Stimulated activated CD4-positive, alpha-beta T cell treated with anti-CD3 and anti-CD28 coated beads, TNF-alpha, amount 100 ng/mL, for 48 hours (primary cell): ENCODE results near the gene TCF21.
"Not testable (repeated sequence)": the region's sequence is repeated elsewhere in the genome, so short reads cannot be mapped to it uniquely, and the experiment has no call there.

Experiments used
- DNase-seq, 3 donors: peaks; one replicate each; pipeline ENCODE4 v3.0.0-alpha.2; 2020; ENCODE audit warnings: low read depth in 3 of 3

The TCF21 gene

DNA sequence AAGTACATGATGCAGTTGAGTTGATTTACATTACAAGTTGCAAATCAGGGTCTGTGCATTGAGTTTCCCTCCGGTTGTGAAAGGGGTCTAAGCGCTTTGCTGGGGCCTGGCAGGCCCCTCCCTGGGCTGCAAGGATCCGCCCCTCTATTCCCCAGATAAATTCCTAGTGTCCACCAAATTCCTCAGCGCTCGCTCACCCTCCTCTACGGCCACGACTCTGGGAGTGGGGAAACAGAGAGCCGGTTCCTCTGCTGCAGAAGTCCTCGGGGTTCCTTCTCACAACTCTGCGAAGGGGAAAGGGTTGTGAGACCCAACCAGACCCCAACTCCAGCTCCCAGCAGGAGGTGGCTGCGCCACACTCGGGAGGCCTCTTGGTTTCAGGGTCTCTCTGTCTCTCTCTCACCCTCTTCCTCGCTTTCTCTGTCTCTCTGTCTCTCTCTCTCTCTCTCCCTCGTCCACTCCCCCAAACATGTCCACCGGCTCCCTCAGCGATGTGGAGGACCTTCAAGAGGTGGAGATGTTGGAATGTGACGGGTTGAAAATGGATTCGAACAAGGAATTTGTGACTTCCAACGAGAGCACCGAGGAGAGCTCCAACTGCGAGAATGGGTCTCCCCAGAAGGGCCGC lies at the start of gene TCF21:
Gene TCF21 (plus strand): TSS at position 185 of the 628 bp plus-strand sequence. CDS start 285 bp downstream, at position 470.
- DNase-seq: no peak

DNA sequence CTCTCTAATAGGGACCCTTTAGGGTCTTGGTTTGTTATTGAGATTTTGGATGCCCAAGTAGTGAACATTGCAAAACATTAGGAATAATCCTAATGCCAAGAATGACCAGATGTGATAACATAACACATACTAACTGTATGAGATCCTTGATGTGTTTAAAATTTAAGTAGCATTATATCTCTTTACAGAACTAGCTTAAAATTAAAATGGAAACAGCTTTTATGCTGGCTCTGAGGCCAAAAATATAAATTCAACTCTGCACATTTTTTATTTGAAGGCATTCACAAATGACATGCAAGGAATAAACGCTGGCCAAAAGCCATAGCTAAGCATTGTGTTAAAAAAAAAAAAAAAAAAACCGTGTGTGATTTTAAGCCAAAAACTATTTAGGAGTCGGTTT lies 47.7 kb upstream of the TCF21 start:
- DNase-seq: no peak

DNA sequence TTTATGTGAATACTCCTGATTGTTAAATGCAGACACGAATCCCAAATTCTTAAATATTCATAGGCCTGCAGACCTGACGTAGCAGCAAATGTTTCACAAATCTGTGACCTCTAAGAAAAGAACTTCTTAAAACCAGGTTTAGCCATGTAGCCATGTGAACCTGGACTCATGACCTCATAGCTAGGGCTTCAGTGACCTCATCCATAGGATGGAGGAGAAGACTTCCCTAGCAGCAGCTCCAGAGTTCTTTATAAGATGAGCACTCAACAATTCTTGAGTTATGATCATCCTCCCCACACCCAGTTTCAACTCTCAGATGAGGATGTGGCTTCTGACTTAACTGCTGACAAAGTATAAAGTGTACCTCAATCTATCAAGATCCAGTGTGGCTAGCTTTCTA lies 45.8 kb upstream of the TCF21 start:
- DNase-seq: no peak

DNA sequence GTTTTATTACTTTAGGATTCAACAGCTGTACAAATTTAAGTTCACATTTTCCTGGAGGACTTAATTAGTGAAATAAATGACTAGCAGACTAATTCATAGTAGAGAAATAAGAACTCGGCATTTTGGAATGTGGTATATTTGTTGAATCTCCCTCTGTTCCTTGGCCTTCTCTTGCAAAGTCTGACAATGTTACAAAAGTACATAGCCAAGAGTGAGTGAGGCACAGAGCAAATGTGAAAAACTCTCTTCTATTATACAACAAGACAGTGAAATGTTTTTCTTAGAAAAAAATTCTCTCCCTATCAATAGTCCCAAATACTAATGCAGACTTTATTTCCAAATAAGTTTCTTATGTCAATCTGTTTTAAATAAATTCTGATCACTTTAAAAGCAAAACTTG lies 44.2 kb upstream of the TCF21 start:
- no peak for DNase-seq

DNA sequence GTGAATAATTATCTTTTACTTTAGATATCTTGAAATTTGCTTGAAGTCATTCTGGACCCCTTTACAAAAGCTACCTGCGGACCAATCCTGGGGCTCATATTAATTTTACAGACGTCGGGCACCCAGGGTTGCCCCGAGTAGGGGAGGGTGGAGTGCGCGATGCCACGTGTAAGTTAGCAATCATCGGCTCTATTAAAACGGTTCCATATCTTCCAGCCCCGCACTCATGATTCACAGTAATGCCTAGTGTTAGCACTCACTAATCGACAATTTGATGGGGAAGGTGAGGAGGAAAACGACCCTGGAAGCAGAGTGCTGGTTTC lies 34.9 kb upstream of the TCF21 start:
- DNase-seq: no peak

DNA sequence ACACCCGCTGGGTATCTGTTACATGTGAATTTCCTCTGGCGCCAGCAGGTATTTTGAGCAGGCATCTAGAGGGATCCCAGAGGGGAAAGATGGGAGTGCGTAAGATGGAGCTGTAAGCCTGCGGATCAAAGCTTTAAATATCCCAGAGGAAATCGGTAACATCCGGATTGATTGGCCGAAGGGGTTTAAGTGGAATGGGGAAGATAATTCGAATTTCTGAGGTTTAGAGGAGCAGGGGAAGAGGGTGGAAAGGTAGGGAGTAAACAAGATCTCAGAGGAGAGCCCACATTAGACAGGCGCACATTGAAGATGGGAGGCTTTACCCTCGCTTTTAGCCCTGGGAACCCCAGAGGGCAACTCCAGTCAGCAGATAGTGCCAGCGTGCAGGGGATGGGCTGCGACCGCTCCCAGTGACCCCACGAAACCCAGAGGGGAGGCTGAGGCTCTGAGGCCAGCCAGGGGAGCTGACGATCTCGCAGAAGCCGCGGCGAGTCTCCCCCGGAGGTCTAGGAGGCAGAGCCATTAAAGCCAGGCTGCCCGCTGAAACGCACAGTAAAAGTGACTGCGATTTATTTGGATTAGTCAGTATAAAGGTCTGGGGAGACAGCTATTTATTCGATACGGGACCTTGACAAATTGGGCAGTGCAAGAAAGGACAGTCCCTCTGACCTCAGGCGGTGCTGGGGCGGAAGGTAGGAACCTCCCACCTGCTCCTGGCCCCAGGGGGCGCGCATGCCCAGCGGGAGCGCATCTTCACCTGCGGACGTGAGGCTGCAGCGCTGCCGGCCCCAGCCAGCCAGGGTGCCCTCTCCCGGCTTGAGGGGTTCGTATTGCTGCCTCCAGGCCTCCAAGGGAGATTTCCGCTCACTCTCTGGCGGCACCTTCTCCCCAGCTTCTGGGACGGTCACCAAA lies 34.3 kb upstream of the TCF21 start:
- DNase-seq: no peak

DNA sequence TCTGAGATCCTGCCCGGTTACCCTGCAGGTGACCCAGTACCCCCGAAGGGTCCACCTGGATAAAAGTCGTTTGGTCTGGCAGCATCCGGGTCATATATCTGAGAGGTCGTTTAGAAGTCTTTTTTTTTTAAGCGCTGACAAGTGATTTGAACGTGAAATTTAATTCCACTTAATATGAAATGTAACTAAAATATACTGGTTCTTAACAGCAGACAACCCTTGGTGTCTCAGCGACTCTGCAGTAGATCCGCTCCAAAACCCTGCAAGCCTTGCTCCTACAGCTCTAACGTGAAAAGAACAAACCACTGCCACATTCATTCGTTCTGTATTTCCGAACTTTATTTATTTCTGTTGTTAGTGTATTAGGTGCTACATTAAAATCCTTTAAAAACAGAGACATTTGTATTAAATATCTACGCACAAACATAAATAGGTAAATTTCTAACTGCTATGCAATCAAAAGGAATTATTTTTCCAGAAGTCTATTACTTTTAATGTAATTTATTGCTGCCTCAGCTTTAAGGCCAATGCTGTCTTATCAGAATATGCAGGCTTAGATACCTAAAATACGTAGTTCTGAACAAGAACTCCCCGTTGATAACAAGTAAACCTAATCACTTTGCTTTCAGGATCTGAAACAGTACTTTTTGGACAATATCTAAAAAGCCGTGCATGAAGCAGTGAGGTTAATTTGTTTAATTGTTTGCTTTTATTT lies 33.5 kb upstream of the TCF21 start:
- no peak for DNase-seq

DNA sequence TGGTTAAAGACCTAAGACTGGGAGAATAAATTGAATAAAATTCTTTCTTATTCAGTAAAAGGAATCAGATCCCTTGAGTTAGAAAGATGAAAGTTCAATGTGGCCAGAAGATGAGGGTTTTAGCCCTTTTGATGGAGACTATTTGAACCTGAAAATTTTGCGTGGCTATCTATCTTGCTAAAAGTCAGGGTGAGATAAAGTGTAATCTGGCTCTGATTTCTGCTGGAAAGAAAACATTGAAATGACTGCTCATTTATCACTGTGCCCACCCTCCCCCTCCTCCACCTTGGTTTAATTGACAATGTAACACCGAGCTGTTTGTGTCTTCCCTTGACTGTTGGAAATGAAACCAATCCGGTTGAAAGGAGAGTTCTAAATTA lies 32.9 kb upstream of the TCF21 start:
- DNase-seq: no peak

DNA sequence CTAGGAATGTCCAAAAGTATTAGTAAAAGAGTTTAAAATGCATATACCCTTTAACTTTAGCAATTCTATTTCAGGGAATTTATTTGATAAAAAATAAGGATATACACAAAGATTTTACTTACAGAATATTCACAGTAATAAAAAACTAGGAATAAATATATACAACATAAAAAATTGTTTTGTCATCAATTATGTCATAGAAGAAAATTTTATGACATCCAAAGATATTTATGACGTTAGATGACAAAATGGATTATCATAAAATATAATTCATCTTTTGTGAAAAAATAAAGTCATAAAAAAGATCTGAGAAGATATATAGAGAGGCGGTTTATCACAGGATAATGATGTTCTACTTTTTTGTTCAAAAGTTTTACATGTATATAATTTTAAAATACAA lies 32.0 kb upstream of the TCF21 start:
- DNase-seq: no peak

DNA sequence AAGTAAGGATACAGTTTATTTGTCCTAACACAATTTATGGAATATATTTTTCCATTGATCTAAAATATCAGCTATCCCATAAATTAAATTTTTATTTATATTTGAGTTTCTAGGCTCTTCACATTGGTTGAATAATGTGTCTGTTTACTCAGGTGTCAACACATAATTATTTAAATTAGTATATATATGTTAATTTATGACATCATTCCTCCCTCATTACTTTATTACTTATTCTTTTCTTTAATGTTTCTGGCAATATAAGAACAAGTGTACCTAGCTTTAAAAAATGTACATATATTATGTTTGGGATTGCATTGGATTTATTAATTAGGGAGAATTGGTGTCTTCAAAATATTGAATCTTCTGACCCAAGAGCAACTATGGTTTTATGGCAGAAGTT lies 31.2 kb upstream of the TCF21 start:
- DNase-seq: no peak

DNA sequence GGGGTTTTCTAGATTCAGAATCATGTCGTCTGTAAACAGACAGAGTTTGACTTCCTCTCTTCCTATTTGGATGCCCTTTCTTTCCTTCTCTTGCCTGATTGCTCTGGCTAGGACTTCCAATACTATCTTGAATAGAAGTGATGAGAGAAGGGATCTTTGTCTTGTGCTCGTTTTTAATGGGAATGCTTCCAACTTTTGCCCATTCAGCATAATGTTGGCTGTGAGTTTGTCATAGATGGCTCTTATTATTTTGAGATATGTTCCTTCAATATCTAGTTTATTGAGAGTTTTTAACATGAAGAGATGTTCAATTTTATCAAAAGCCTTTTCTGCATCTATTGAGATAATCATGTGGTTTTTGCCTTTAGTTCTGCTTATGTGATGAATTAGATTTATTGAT lies 27.6 kb upstream of the TCF21 start:
- DNase-seq: not testable (repeated sequence)

DNA sequence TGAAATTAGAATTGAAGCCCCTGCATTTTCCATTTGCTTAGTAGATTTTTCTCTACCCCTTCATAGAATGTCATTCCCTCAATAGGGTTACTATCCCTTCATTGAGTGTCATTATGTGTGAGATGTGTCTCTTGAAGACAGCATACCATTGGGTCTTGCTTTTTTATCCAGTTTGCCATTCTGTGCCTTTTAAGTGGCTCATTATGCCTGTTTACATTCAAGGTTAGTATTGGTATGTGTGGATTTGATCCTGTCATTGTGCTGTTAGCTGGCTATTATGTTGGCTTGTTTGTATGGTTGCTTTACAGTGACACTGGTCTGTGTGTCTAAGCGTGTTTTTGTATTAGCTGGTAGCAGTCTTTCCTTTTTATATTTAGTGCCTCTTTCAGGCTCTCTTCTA lies 25.7 kb upstream of the TCF21 start:
- no peak for DNase-seq

DNA sequence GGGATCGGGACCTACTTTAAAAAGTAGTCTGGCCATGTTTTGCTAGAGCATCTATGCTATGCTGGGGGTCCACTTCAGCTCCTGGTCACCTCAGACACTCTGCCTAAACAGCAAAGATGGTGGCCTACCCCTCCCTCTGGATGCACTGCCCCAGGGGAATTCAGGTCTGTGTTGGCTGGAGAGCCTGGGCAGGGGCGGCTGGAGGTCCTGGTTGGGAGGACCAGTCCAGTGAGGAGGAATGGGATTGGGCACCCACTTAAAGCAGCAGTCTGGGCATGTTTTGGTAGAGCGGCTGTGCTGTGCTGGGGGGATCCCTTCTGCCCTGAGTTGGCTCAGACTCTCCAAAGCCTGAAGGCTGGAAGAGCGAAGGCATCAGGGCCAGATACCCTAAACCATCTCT lies 23.2 kb upstream of the TCF21 start:
- DNase-seq: no peak

DNA sequence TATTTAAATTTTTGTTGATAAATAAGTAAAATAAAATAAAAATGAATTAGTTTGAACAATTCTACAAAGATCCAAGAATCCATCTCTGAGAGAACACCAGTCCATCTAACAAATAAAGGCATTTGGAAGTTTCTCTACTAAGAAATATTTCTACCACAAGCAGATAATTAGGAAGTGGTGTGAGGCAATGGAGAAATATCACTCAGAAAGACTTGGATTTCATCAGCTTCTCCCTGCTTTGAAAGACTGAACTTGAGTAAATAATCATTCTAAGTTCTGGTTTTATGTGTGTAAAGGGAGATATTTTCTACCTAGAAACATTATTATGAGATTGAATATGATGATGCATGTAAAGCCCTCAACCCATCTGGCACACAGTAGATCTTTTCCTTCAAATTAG lies 17.8 kb upstream of the TCF21 start:
- no peak for DNase-seq

DNA sequence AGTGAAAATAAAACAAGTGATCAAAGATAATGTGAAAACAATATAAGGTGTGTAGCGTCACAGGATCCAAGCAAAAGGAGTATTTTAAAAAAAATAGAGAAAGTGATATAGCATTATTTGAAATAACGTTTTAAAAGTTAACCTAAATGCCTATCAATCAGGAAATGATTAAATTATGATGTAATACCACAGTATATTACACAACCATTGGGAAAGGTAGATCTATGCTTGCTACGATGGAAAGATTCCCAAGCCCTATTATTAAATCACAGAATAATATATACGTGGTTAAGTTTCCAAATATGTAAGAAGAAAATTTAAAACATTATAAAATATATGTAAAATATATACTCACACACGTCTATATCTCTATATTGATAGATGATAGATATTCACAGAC lies 15.4 kb upstream of the TCF21 start:
- DNase-seq: no peak

DNA sequence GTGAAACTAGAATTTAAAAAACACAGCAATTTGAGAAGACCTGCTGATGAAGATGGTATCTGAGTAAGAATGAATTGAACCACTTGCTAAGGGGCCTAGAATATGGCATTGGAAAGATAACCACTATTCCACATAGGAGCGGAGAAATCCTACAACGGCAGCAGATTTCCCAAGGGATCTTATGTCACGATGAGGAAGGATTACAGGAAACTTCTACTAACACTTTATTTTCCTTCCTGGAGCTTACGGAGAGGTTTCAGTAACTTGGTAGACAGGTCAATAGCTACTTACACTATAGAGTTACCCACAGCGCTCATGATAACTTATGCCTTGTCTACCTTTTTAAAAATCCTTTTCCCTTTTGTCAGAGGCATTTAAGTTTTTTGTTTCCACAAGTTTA lies 11.8 kb upstream of the TCF21 start:
- no peak for DNase-seq

DNA sequence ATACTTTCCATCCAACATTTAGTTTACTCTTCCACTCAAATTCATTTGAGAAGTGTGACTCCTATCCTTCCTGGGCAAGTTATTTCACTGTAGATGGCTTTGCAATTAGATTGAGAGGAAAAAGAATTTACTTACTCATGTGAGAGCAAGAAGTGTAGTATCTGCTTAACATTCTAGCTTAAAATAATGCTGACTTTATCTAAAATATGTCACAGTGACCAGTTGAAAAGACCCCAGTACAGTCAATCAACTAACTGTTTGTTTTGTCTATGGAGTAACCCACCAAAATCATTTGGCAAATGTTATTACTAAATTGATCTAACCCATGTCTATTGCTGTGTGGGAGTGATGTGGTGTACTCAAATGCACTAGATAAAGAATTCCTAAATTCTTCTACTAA lies 8.9 kb upstream of the TCF21 start:
- no peak for DNase-seq

DNA sequence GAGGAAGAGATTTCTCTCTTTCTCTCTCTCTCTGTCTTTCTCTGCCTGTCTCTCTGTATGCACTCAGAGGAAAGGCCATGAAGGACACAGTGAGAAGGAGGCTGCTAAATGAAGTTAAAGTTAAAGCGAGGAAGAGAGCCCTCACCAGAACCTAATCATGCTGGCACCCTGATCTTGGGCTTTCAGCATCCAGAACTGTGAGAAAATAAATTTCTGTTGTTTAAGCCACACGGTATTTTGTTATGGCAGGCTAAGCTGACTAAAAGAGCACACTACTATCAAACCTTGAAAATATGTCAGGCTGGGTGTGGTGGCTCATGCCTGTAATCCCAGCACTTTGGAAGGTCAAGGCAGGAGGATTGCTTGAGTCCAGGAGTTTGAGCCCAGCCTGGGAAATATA lies 8.0 kb upstream of the TCF21 start:
- DNase-seq: no peak

DNA sequence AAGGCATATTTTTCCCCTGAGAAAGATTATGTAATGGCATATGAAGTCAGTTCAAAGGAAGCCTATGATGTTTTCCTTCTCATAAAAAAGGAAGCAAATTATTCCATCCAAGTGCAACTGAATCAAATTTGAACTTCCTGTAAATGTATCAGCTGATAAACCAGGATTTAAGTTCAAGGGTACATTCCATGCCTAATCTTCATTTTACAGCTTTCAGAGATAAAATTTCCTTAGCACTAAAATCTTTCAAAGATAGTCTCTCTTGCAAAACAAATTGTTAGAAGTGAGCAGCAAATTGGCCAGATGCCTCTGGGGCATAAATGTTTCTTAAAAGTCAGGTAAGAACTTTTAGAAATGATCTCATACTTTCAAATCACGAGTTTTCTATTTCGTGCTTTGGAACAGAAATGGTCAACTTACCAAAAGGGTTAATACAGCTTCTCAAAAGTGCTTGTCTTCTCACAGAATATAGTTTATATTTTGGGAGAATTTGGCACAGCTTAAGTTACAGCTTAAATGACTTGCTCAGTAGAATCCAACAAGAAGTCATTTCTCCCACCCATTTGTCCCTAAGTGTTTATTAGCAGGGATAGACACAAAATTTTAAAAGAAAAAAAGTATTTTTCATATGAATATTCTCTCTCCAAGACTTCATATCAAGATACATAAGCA lies 2.7 kb upstream of the TCF21 start:
- no peak for DNase-seq

DNA sequence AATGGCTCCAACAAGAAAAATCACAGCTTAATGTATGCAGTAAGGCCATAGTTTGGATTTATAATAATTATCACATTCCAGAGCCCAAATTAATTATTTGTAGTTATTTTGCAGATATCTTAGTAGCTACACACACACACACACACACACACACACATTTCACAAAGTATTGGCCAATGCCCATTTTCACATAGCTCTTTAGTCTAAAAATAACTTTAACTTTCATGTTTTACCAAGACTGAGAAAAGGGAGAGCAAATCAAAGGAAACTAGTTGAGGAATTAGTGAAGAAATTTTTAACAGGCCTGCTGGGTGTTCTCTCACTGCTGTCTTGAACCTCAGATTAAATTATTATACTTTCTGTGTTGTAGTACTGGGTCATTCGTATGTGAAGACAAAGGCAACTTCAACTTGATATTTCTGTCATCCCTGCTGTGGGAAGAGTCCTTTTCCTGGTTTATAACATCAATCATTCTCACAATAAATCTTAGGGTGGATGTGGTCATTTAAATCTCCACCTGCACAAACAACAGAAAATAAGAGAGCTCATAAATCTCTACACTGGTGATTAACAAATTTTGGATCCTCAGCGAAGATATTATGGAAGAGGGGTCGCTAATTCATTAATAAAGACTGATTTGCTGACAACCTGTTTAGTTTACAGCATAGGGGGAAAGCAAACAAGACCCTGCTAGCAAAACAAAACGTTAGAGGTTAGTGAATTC lies 1.6 kb upstream of the TCF21 start:
- DNase-seq: no peak

DNA sequence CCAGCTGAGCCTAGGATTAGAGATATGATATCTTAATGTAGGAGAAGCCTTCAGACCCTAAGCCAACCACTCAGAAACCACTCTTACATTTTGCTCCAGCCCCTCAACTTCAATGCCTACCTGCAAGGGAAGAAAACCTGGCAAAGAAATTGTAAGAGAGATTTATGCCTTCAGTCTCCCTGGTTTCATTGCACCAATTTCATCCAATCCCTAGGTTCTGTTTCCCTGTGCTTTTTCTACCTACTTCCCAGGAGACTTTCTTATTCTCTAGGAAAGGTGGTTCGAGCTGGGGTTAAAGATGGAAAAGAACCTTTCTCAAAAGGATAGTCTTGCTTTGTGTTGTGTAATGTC lies 1.1 kb upstream of the TCF21 start:
- no peak for DNase-seq
